ENCODE data around the gene USP36. TPM values are rescaled to one million over a fixed set of nuclear protein-coding genes. Genes with fewer than 3 reads are reported as not detected.

Gene USP36
- total RNA-seq, 1 experiment from 2014 or later: 37.5 TPM

- H4K20me1 ChIP-seq (ENCODE audit: low read length): peaks cover 22% of the 10 kb centered on the region
- H3K9me2 ChIP-seq (replicated peaks; ENCODE audit: low read length): no peaks in the 10 kb centered on the region
- no TSS peak for BruUV-seq (replicated peaks)
- no peak overlapping the region for H3K27ac ChIP-seq (ENCODE audit: low read length)
- no peak overlapping the region for H3K9ac ChIP-seq (ENCODE audit: low read length)
- H3F3A ChIP-seq (ENCODE audit: low read length, unreplicated experiment): no peaks in the 10 kb centered on the region
- H3K79me2 ChIP-seq (ENCODE audit: low read length): peaks cover 25% of the 10 kb centered on the region
- TF ChIP-seq EZH2phosphoT487 (IDR thresholded peaks at IDR 0.05; ENCODE audit: borderline replicate concordance, low read length) (no peak), CTCF (conservative IDR thresholded peaks at IDR 0.05; ENCODE audit: low read depth, low read length) (no peak), EZH2 (IDR thresholded peaks at IDR 0.05; ENCODE audit: low read length, unreplicated experiment) (no peak)
- H3K4me1 ChIP-seq (ENCODE audit: insufficient read depth, low read length): no peaks in the 10 kb centered on the region
- no peak for DNase-seq
- H2AFZ ChIP-seq (ENCODE audit: low read length): no peak overlapping the region
- H3K27me3 ChIP-seq (ENCODE audit: low read length): no peaks in the 10 kb centered on the region
- no peaks in the 10 kb centered on the region for H3K9me3 ChIP-seq (ENCODE audit: low read length)
- intact Hi-C loops (cut with micrococcal nuclease): no loop called here
- no peak overlapping the region for H3K4me3 ChIP-seq (ENCODE audit: low read length)
- no peak for ATAC-seq
- peaks cover 87% of the 10 kb centered on the region for H3K36me3 ChIP-seq (ENCODE audit: low read depth, low read length)
- no peak overlapping the region for H3K4me2 ChIP-seq (ENCODE audit: low read length)
- POLR2A ChIA-PET (ENCODE audit: unreplicated experiment): no interaction called here
- CTCF ChIA-PET: no interaction called here
Measured at GRCh38 chr17:78825696-78826095, 14.9 kb downstream of the USP36 start.

- H3K9me3 ChIP-seq (ENCODE audit: low read length): no peaks in the 10 kb centered on the region
- no peaks in the 10 kb centered on the region for H3F3A ChIP-seq (ENCODE audit: low read length, unreplicated experiment)
- intact Hi-C loops (cut with micrococcal nuclease): no loop called here
- H3K4me2 ChIP-seq (ENCODE audit: low read length): no peak overlapping the region
- no peak for DNase-seq
- no peak overlapping the region for H3K9ac ChIP-seq (ENCODE audit: low read length)
- no peak for ATAC-seq
- peaks cover 15% of the 10 kb centered on the region; the same call in 1 of the 2 replicates for H3K79me2 ChIP-seq (ENCODE audit: low read length)
- H3K27ac ChIP-seq (ENCODE audit: low read length): no peak overlapping the region
- H3K9me2 ChIP-seq (replicated peaks; ENCODE audit: low read length): no peaks in the 10 kb centered on the region
- H3K4me3 ChIP-seq (ENCODE audit: low read length): no peak overlapping the region
- no peak overlapping the region for H2AFZ ChIP-seq (ENCODE audit: low read length)
- peaks cover 90% of the 10 kb centered on the region for H3K36me3 ChIP-seq (ENCODE audit: low read depth, low read length)
- POLR2A ChIA-PET (ENCODE audit: unreplicated experiment): no interaction called here
- H3K27me3 ChIP-seq (ENCODE audit: low read length): no peaks in the 10 kb centered on the region
- peaks cover 24% of the 10 kb centered on the region for H4K20me1 ChIP-seq (ENCODE audit: low read length)
- no peaks in the 10 kb centered on the region for H3K4me1 ChIP-seq (ENCODE audit: insufficient read depth, low read length)
- TF ChIP-seq EZH2 (IDR thresholded peaks at IDR 0.05; ENCODE audit: low read length, unreplicated experiment): no peak
- no peak for TF ChIP-seq CTCF (conservative IDR thresholded peaks at IDR 0.05; ENCODE audit: low read depth, low read length)
- TF ChIP-seq EZH2phosphoT487 (IDR thresholded peaks at IDR 0.05; ENCODE audit: borderline replicate concordance, low read length): no peak
- CTCF ChIA-PET: interaction anchor here (0.5 kb wide), 1 partner anchor 736 kb away, joined by 5 read pairs; no protein-coding TSS in a partner anchor
- BruUV-seq (replicated peaks): no TSS peak
Measured at GRCh38 chr17:78824240-78824639, 16.4 kb downstream of the USP36 start.

- peaks cover 13% of the 10 kb centered on the region; the same call in 1 of the 2 replicates for H3K79me2 ChIP-seq (ENCODE audit: low read length)
- H2AFZ ChIP-seq (ENCODE audit: low read length): no peak overlapping the region
Measured at GRCh38 chr17:78823282-78824046, 17.1 kb downstream of the USP36 start.

More at GRCh38 chr17:78823282-78824046, 17.1 kb downstream of the USP36 start:
- no peak for ATAC-seq
- H3K9ac ChIP-seq (ENCODE audit: low read length): no peak overlapping the region
- no peak overlapping the region for H3K4me2 ChIP-seq (ENCODE audit: low read length)
- TF ChIP-seq CTCF (conservative IDR thresholded peaks at IDR 0.05; ENCODE audit: low read depth, low read length) (peak; percentile 53), EZH2 (IDR thresholded peaks at IDR 0.05; ENCODE audit: low read length, unreplicated experiment) (no peak), EZH2phosphoT487 (IDR thresholded peaks at IDR 0.05; ENCODE audit: borderline replicate concordance, low read length) (no peak)
- H3K4me1 ChIP-seq (ENCODE audit: insufficient read depth, low read length): no peaks in the 10 kb centered on the region
- no peak for DNase-seq
- H3K4me3 ChIP-seq (ENCODE audit: low read length): no peak overlapping the region
- no peaks in the 10 kb centered on the region for H3K27me3 ChIP-seq (ENCODE audit: low read length)
- peaks cover 91% of the 10 kb centered on the region for H3K36me3 ChIP-seq (ENCODE audit: low read depth, low read length)
- no peak overlapping the region for H3K27ac ChIP-seq (ENCODE audit: low read length)
- H3K9me2 ChIP-seq (replicated peaks; ENCODE audit: low read length): no peaks in the 10 kb centered on the region
- no peaks in the 10 kb centered on the region for H3K9me3 ChIP-seq (ENCODE audit: low read length)
- BruUV-seq (replicated peaks): no TSS peak
- peaks cover 27% of the 10 kb centered on the region for H4K20me1 ChIP-seq (ENCODE audit: low read length)
- ChIA-PET CTCF (interaction anchor here (0.5 kb wide), 1 partner anchor 735 kb away, joined by 5 read pairs; no protein-coding TSS in a partner anchor), POLR2A (ENCODE audit: unreplicated experiment) (no interaction called here)
- H3F3A ChIP-seq (ENCODE audit: low read length, unreplicated experiment): no peaks in the 10 kb centered on the region
- intact Hi-C loops (cut with micrococcal nuclease): no loop called here
